Measurements from ENCODE around the gene TUBGCP2.
"Not testable (repeated sequence)": the region's sequence is repeated elsewhere in the genome, so short reads cannot be mapped to it uniquely, and the experiment has no call there.

TUBGCP2 gene

DNA sequence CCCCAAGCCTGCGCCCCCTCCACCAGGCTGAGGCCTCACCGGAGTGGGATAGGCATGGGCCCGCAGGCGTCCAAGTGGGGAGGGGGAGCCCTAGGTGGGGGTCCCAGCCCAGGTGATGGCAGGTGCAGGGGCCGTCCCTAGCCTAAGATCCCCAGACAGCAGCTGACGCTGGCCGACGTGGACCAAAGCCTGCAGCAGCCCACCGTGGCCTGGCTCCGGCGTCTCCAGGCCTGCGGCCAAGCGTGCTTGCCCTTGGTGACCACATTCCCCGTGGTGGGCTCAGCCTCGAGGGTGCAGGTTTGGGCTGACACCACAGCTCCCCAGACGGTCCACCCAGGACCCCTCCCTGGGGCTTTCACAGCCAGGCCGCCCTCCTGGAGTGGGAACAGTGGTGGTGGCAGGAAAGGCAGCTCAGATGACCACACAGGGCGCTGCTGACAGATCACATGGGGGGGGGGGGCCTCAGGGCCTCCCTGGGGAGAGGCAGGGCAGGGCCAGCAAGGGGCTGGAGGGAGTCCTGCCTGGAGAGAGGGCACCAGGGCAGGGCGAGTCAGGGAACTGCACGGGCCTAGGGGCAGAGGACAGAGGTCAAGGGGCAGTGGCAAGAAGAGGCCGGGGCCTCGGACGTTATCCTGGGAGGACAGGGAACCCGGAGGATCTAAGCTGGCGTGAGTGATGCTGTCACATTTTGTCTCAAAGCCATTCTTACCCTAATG, 31.2 kb downstream of the TUBGCP2 start:
- FAIRE-seq = no peak

GRCh38 chr10:133276435-133277201, 32.1 kb downstream of the TUBGCP2 start, which contains the start of gene ADAM8:
Gene ADAM8, minus strand, starts transcription at chr10:133276868. Its CDS starts 51 bp downstream, at chr10:133276817.
- no peak for FAIRE-seq

DNA sequence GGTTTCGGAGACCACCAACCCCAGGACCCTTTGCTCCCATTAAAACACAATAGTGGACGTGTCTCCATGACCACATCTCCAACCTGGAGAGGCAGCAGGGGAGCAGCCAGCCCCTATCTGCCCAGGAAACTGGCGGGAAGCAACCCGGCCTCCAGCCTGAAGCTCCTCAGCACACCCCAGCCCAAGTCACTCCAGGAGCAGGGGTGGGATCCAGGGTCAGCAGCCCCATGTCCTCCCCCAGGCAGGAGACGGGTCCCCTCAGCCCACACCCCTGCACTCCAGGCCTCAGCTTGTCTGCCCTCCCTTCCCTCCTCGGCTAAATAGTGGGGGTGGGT, 32.6 kb downstream of the TUBGCP2 start:
- no peak for FAIRE-seq

GRCh38 chr10:133275684-133276092, 33.0 kb downstream of the TUBGCP2 start:
- FAIRE-seq = no peak

- no peak for FAIRE-seq
Observed at GRCh38 chr10:133274751-133275683, 33.7 kb downstream of the TUBGCP2 start.

DNA sequence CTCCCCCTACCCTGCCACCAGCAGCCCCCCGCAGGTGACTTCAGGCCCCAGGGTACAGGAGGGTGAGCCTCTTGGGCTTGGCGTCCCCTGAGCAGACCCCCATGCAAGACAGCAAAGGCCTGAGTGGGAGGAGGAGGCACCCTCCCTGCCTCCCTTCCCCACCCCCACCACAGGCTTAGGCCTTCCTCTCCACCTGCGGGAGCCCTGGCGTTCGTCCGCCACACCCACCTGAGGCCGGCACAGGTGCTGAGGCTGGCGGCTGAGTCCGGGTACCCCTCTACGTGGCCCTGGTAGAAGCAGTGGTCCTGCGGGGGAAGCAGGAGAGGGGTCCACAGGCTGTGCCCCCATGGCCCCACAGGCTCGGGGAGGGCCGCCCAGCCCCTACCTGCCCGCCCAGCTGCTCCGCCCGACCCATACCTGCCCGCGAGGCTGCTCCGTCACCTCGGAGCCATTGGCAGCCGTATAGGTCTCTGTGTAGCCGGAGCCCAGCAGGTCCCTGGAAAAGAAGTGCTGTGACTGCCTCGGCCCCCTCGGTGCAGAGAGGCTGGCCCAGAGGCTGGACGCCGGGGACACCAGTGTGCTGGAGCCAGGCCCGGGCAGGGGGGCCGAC, 35.0 kb downstream of the TUBGCP2 start:
- no peak for FAIRE-seq

DNA sequence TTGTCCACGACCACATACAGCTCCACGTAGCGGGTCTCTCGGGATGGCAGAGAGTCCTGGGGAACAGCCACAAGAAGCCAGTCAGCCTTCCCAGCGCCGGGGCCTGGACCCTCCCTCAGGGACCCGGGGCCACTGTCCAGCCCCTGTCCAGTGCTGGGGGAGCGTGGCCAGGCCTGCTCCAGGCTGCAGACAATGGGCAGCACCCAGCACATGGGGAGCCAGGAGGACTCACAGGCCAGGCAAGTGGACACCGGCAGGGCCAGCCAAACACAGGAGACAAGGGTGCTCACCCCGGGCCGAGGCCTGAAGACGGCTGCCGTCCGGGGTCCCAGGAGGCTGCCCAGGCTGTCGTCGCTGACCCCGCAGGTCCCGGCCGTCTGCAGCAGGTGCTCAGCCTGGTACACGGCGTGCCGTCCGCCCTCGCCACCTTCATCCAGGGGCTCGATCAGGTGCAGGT, 35.7 kb downstream of the TUBGCP2 start:
- FAIRE-seq = no peak

- no peak for FAIRE-seq
Observed at GRCh38 chr10:133272301-133272963, 36.2 kb downstream of the TUBGCP2 start.

- FAIRE-seq = no peak
Observed at GRCh38 chr10:133271521-133272300, 37.0 kb downstream of the TUBGCP2 start.

GRCh38 chr10:133270773-133271297, 37.8 kb downstream of the TUBGCP2 start:
- FAIRE-seq = no peak

- FAIRE-seq = no peak
Observed at GRCh38 chr10:133270204-133270603, 38.5 kb downstream of the TUBGCP2 start.

DNA sequence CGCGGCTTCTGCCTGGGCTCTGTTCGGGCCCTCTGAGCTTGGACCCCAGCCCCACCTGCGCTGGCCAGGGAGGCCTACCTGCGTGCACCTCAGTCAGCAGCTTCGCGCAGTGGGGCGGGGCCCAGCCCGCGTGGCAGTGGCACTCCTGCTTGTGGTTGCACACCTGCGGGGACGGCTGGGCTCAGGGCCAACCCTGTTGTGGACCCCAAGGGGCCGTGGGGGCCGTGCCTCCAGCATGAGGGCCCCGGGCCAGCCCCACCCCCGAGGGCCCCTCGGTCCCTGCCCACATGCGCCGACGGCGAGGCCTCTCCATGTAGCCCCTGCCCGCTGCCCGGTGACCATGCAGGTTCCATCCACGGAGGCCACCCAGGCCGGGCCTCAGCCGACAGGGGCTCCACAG, 39.3 kb downstream of the TUBGCP2 start:
- no peak for FAIRE-seq

DNA sequence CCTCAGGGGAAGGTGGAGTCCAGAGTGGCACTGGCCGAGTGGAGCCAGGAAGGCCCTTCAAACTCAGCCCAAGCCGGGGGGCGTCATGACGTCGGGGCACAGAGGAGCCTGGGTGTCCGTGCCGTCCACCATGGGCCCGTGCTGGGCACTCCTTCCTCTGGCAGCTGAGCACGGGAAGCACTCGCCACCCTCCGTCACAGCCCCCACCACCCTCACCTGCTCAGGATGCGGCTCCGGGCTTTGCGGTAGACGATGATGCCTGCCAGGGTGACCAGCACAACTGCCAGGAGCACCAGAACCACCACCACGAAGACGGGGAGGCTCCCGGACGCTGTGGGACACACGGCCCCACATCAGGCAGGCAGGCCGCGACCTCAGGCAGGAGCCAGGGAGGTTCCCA, 40.1 kb downstream of the TUBGCP2 start:
- no peak for FAIRE-seq

- FAIRE-seq = no peak
Observed at GRCh38 chr10:133267829-133268228, 40.8 kb downstream of the TUBGCP2 start.

DNA sequence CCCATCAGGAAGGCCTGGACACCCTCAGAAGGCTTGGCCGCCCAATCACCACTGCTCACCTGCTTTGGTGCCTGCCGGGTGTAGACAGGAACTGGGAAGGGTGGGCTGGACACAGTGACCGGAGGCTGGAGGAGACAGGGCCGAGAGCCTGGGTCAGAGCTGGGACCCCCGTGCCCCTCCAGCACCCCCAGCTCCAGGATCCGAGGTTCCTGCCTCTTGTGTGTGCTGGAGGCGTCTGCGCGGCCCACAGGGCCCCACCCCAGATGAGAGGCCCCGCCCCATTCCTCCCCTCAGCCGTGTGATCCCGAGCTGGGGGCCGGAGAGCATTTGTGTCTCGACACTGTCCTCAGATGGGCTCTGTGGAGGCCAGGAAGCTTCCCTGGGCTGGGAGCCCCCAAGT, 41.4 kb downstream of the TUBGCP2 start:
- no peak for FAIRE-seq

DNA sequence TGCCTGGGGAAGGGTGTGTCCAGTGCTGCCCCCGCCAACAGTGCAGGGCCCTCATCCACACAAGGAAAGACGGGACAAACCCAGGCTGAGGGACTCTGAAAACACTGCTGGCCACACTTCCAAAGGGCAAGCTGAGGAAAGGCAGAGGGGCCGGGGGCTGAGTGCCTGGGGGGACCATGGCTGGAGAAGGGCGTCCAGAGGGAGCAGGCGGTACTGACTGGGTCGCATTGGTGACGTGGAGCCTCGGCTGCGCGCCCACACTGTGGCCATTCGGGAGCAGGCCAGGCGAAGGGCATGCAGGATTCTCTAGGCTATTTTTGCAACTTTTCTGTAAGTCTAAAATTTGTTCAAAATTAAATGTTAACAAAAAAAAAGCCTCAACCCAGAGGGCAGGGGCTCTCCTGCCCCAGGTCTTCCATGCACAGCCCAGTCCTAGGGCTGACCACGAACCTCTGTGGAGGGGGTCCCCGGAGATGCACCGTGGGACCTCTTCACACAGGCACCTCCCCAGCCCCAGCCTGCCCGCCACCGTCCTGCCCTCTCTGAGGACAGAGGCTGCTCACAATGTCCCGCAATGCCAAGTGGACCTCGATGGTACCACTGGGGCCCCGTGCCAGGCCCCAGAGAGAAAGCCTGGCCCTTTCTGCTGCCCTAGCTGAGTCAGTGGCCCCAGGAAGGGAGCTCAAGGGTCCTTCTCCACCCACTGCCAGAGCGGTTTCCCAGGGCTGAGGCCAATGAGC, 42.4 kb downstream of the TUBGCP2 start:
- no peak for FAIRE-seq

DNA sequence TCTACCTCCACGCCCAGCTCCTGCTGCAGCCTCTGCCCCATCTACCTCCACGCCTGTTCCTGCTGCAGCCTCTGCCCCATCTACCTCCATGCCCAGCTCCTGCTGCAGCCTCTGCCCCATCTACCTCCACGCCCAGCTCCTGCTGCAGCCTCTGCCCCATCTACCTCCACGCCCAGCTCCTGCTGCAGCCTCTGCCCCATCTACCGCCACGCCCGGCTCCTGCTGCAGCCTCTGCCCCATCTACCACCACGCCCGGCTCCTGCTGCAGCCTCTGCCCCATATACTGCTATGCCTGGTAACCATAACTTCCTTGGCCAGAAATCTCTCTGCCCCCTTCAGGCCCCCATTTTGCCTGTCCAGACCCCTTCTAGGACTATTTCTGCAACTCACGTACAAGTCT, 43.6 kb downstream of the TUBGCP2 start:
- not testable (repeated sequence) for FAIRE-seq

GRCh38 chr10:133264461-133264860, 44.2 kb downstream of the TUBGCP2 start:
- no peak for FAIRE-seq

GRCh38 chr10:133263674-133264073, 45.0 kb downstream of the TUBGCP2 start:
- no peak for FAIRE-seq

DNA sequence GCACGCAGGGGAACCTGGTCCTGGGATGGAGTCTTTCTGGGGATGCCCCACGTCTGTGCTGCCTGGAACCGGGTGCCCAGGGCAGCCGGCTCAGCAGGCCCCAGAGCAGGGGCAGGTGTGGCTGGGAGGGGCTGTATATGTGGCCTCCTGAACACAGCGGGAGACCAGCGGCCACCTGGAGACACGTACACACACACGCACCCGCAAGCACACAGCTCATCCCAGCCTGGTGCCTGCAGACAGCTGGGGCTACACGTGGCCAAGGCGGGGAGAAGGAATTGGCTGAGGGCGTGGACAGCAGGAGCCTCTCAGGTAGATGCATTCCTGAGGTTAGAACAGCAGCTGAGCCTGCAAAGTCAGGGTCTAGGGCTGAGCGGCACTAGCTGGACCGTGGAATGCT, 46.0 kb downstream of the TUBGCP2 start:
- no peak for FAIRE-seq

Data from A204.1 (cell line).